Sigmoid colon (tissue), 4 donors: Measurements from ENCODE around the gene LYPD4.

Experiments
- EP300 ChIP-seq, 4 donors: sonication (generic); formaldehyde crosslinking; IDR thresholded peaks; one replicate each; pipeline ENCODE4 v1.6.1; 2017; ENCODE audit warnings: antibody characterized with exemption in 4 of 4
- POLR2A ChIP-seq, 2 donors: fragments of 450-650 bp; IDR thresholded peaks; one replicate each; pipeline ENCODE4 v1.6.1; 2016; ENCODE audit warnings: antibody characterized with exemption in 2 of 2, mild to moderate bottlenecking in 2 of 2, moderate library complexity in 2 of 2
- POLR2AphosphoS5 ChIP-seq, 4 donors: sonication (generic); formaldehyde crosslinking; IDR thresholded peaks; one replicate each; pipeline ENCODE4 v1.6.1; 2017; ENCODE audit warnings: antibody characterized with exemption in 4 of 4
- TF ChIP-seq, protein P1 (sequence below), 4 experiments: fragments of 450-650 bp in 3 of 4; fragments of 200-600 bp in 1 of 4; IDR thresholded peaks; one replicate each; pipeline ENCODE4 v1.5.1; 2016 to 2019; ENCODE audit warnings: antibody characterized with exemption in 4 of 4, mild to moderate bottlenecking in 3 of 4, moderate library complexity in 2 of 4

DNA sequence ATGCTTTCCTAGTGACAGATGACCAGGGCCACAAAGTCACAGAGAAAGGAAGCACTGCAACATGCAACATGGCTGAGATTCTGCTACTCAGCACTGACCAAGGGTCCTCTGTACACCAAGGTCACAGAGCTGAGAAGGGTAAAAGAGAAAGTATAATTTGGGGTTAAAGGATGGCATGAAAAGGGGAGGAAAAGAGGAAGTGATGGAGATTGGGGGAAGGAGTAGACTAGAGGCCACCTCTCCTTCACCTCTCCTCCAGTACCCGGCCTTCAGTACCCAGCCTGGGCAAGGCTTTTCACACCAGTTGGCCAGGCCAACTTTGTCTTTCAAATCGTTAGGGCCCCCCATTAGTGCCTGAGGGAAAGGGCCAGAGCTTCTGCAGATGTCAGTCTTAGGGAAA lies 9.3 kb upstream of the LYPD4 start:
- no peak for TF ChIP-seq POLR2A (IDR thresholded peaks at IDR 0.05)
- TF ChIP-seq, protein P1, sequence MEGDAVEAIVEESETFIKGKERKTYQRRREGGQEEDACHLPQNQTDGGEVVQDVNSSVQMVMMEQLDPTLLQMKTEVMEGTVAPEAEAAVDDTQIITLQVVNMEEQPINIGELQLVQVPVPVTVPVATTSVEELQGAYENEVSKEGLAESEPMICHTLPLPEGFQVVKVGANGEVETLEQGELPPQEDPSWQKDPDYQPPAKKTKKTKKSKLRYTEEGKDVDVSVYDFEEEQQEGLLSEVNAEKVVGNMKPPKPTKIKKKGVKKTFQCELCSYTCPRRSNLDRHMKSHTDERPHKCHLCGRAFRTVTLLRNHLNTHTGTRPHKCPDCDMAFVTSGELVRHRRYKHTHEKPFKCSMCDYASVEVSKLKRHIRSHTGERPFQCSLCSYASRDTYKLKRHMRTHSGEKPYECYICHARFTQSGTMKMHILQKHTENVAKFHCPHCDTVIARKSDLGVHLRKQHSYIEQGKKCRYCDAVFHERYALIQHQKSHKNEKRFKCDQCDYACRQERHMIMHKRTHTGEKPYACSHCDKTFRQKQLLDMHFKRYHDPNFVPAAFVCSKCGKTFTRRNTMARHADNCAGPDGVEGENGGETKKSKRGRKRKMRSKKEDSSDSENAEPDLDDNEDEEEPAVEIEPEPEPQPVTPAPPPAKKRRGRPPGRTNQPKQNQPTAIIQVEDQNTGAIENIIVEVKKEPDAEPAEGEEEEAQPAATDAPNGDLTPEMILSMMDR (IDR thresholded peaks at IDR 0.05): no peak
- TF ChIP-seq EP300 (IDR thresholded peaks at IDR 0.05): no peak
- TF ChIP-seq POLR2AphosphoS5 (IDR thresholded peaks at IDR 0.05): no peak
